HEK293T (cell line): ENCODE data around the gene DMAP1.

Experiments
- ARNT ChIP-seq: fragments of 450-650 bp; IDR thresholded peaks from 2 replicates; pipeline ENCODE4 v1.6.1; 2017; ENCODE audit warnings: mild to moderate bottlenecking
- BHLHE40 ChIP-seq: fragments of 450-650 bp; IDR thresholded peaks from 2 replicates; pipeline ENCODE4 v1.6.1; 2016; ENCODE audit warnings: mild to moderate bottlenecking, moderate library complexity, borderline replicate concordance
- ELF4 ChIP-seq: fragments of 450-650 bp; IDR thresholded peaks from 2 replicates; pipeline ENCODE4 v1.6.1; 2017; ENCODE audit warnings: antibody characterized with exemption
- FOXA1 ChIP-seq: fragments of 450-650 bp; IDR thresholded peaks from 2 replicates; pipeline ENCODE4 v1.6.1; 2016; ENCODE audit warnings: mild to moderate bottlenecking
- FOXK2 ChIP-seq: fragments of 450-650 bp; IDR thresholded peaks from 2 replicates; pipeline ENCODE4 v1.6.1; 2016; ENCODE audit warnings: mild to moderate bottlenecking
- FOXM1 ChIP-seq: fragments of 450-650 bp; IDR thresholded peaks from 2 replicates; pipeline ENCODE4 v1.6.1; 2017; ENCODE audit warnings: mild to moderate bottlenecking, borderline replicate concordance
- LEF1 ChIP-seq: fragments of 450-650 bp; IDR thresholded peaks from 2 replicates; pipeline ENCODE4 v1.6.1; 2017; ENCODE audit warnings: mild to moderate bottlenecking, borderline replicate concordance
- NFRKB ChIP-seq: fragments of 450-650 bp; IDR thresholded peaks from 2 replicates; pipeline ENCODE4 v1.6.1; 2016; ENCODE audit warnings: mild to moderate bottlenecking, moderate library complexity
- PKNOX1 ChIP-seq: fragments of 450-650 bp; IDR thresholded peaks from 2 replicates; pipeline ENCODE4 v1.6.1; 2016
- SP1 ChIP-seq: fragments of 450-650 bp; IDR thresholded peaks from 2 replicates; pipeline ENCODE4 v1.6.1; 2017
- SUZ12 ChIP-seq: fragments of 450-650 bp; IDR thresholded peaks from 2 replicates; pipeline ENCODE4 v1.6.1; 2016; ENCODE audit warnings: mild to moderate bottlenecking
- TARDBP ChIP-seq: fragments of 450-650 bp; IDR thresholded peaks from 2 replicates; pipeline ENCODE4 v1.6.1; 2016
- ZNF384 ChIP-seq: fragments of 450-650 bp; IDR thresholded peaks from 2 replicates; pipeline ENCODE4 v1.6.1; 2016

- TF ChIP-seq NFRKB = no peak
- TF ChIP-seq TARDBP = no peak
- no peak for TF ChIP-seq SUZ12
- TF ChIP-seq FOXA1 = no peak
- no peak for TF ChIP-seq FOXK2
- TF ChIP-seq PKNOX1 = no peak
- TF ChIP-seq FOXM1 = no peak
- TF ChIP-seq ZNF384 = no peak
- no peak for TF ChIP-seq LEF1
- TF ChIP-seq SP1 = no peak
- no peak for TF ChIP-seq ARNT
- no peak for TF ChIP-seq ELF4
- no peak for TF ChIP-seq BHLHE40
These were observed 9.9 kb downstream of the DMAP1 start for GRCh38 chr1:44223187-44223610.
